ENCODE data around the gene NPR2. TPM values are rescaled to one million over a fixed set of nuclear protein-coding genes. Genes with fewer than 3 reads are reported as not detected.
A peak's percentile ranks its signal among the peaks of the same experiment; 100 is the strongest.

NPR2 gene
- total and polyA plus RNA-seq, 2 of the 13 experiments (the other 11 are each of a cell fraction or from before 2014, with no cell fraction given): 7.4 to 9.4 TPM

DNA sequence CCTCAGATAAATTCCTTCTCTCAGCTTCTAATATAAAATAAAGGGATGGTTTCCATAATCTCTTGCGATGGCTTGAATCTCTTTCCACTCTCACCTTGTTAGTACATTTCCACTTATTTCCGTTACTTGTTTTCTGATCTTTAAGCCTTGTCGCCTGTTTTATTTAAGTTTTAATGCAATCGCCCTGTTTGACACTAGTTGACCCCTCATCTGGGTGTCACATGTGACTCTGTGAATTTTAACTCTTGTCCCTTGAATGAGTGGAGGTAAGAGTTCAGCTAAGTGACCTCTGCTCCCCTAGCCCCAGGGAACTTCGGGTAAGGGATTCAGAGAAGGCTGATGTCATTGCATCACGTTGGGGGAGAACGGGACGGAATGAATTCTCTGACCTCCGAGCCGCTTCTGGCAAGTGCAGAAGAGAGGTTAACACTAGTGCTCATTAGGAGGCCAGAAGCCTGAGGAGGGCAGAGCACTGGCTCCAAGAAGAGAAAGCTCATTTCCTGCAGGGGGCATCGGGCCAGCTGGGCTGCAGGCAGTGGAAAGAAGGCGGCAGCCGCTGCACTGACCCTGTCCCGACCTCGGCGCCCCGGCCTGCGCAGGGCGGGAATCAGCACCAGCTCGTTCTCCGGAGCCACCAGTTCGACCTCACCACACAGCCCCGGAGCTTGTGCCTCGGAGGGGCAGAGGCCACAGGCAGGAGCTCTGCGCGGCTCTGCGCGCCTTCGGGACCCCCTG is 22.9 kb downstream of the NPR2 start (continued):
- TF ChIP-seq, protein P1, sequence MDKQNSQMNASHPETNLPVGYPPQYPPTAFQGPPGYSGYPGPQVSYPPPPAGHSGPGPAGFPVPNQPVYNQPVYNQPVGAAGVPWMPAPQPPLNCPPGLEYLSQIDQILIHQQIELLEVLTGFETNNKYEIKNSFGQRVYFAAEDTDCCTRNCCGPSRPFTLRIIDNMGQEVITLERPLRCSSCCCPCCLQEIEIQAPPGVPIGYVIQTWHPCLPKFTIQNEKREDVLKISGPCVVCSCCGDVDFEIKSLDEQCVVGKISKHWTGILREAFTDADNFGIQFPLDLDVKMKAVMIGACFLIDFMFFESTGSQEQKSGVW (CRISPR knock-in tag; IDR thresholded peaks at IDR 0.05; ENCODE audit: borderline replicate concordance): no peak
- TF ChIP-seq ZNF354B (CRISPR knock-in tag; IDR thresholded peaks at IDR 0.05) (no peak), ZC3H13 (CRISPR knock-in tag; IDR thresholded peaks at IDR 0.05) (no peak), ZKSCAN1 (IDR thresholded peaks at IDR 0.05; ENCODE audit: low read length) (no peak), PHF5A (CRISPR knock-in tag; IDR thresholded peaks at IDR 0.05; ENCODE audit: low read depth, unreplicated experiment) (no peak), HNF4A (CRISPR knock-in tag; IDR thresholded peaks at IDR 0.05) (peak; percentile 88), ZNF235 (CRISPR knock-in tag; IDR thresholded peaks at IDR 0.05; ENCODE audit: borderline replicate concordance) (no peak), NFE2 (CRISPR knock-in tag; IDR thresholded peaks at IDR 0.05) (no peak), CBX1 (IDR thresholded peaks at IDR 0.05; ENCODE audit: low read depth) (no peak), RFXAP (CRISPR knock-in tag; IDR thresholded peaks at IDR 0.05; ENCODE audit: borderline replicate concordance) (no peak; the same call in 1 of the 2 replicates), SIX4 (CRISPR knock-in tag; IDR thresholded peaks at IDR 0.05) (no peak), ZSCAN9 (CRISPR knock-in tag; IDR thresholded peaks at IDR 0.05; ENCODE audit: borderline replicate concordance) (peak; percentile 36; the same call in 1 of the 2 replicates), PHF21A (CRISPR knock-in tag; IDR thresholded peaks at IDR 0.05) (peak; percentile 58; the same call in 1 of the 2 replicates), ZNF737 (CRISPR knock-in tag; IDR thresholded peaks at IDR 0.05; ENCODE audit: borderline replicate concordance) (no peak), SCMH1 (CRISPR knock-in tag; IDR thresholded peaks at IDR 0.05; ENCODE audit: borderline replicate concordance) (no peak), HIVEP1 (CRISPR knock-in tag; IDR thresholded peaks at IDR 0.05) (0 out of 2 replicates have a peak, but pooled peaks have one; percentile 46)
- TF ChIP-seq, protein P2, sequence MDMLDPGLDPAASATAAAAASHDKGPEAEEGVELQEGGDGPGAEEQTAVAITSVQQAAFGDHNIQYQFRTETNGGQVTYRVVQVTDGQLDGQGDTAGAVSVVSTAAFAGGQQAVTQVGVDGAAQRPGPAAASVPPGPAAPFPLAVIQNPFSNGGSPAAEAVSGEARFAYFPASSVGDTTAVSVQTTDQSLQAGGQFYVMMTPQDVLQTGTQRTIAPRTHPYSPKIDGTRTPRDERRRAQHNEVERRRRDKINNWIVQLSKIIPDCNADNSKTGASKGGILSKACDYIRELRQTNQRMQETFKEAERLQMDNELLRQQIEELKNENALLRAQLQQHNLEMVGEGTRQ (IDR thresholded peaks at IDR 0.05; ENCODE audit: low read depth, low read length): no peak
- TF ChIP-seq, protein P2 (CRISPR knock-in tag; IDR thresholded peaks at IDR 0.05; ENCODE audit: borderline replicate concordance): peak; percentile 53; the same call in 1 of the 2 replicates
- TF ChIP-seq, protein P3, sequence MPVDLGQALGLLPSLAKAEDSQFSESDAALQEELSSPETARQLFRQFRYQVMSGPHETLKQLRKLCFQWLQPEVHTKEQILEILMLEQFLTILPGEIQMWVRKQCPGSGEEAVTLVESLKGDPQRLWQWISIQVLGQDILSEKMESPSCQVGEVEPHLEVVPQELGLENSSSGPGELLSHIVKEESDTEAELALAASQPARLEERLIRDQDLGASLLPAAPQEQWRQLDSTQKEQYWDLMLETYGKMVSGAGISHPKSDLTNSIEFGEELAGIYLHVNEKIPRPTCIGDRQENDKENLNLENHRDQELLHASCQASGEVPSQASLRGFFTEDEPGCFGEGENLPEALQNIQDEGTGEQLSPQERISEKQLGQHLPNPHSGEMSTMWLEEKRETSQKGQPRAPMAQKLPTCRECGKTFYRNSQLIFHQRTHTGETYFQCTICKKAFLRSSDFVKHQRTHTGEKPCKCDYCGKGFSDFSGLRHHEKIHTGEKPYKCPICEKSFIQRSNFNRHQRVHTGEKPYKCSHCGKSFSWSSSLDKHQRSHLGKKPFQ (CRISPR knock-in tag; IDR thresholded peaks at IDR 0.05; ENCODE audit: insufficient replicate concordance): no peak
- TF ChIP-seq, protein P4, sequence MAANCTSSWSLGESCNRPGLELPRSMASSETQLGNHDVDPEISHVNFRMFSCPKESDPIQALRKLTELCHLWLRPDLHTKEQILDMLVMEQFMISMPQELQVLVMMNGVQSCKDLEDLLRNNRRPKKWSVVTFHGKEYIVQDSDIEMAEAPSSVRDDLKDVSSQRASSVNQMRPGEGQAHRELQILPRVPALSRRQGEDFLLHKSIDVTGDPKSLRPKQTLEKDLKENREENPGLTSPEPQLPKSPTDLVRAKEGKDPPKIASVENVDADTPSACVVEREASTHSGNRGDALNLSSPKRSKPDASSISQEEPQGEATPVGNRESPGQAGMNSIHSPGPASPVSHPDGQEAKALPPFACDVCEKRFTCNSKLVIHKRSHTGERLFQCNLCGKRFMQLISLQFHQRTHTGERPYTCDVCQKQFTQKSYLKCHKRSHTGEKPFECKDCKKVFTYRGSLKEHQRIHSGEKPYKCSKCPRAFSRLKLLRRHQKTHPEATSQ (CRISPR knock-in tag; IDR thresholded peaks at IDR 0.05; ENCODE audit: borderline replicate concordance): no peak
- TF ChIP-seq, protein P5, sequence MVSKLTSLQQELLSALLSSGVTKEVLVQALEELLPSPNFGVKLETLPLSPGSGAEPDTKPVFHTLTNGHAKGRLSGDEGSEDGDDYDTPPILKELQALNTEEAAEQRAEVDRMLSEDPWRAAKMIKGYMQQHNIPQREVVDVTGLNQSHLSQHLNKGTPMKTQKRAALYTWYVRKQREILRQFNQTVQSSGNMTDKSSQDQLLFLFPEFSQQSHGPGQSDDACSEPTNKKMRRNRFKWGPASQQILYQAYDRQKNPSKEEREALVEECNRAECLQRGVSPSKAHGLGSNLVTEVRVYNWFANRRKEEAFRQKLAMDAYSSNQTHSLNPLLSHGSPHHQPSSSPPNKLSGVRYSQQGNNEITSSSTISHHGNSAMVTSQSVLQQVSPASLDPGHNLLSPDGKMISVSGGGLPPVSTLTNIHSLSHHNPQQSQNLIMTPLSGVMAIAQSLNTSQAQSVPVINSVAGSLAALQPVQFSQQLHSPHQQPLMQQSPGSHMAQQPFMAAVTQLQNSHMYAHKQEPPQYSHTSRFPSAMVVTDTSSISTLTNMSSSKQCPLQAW (CRISPR knock-in tag; IDR thresholded peaks at IDR 0.05): 0 out of 2 replicates have a peak, but pooled peaks have one; percentile 17
